Measurements from ENCODE around the gene RNU1-3.
"Not testable (repeated sequence)": the region's sequence is repeated elsewhere in the genome, so short reads cannot be mapped to it uniquely, and the experiment has no call there.

The RNU1-3 gene

DNA sequence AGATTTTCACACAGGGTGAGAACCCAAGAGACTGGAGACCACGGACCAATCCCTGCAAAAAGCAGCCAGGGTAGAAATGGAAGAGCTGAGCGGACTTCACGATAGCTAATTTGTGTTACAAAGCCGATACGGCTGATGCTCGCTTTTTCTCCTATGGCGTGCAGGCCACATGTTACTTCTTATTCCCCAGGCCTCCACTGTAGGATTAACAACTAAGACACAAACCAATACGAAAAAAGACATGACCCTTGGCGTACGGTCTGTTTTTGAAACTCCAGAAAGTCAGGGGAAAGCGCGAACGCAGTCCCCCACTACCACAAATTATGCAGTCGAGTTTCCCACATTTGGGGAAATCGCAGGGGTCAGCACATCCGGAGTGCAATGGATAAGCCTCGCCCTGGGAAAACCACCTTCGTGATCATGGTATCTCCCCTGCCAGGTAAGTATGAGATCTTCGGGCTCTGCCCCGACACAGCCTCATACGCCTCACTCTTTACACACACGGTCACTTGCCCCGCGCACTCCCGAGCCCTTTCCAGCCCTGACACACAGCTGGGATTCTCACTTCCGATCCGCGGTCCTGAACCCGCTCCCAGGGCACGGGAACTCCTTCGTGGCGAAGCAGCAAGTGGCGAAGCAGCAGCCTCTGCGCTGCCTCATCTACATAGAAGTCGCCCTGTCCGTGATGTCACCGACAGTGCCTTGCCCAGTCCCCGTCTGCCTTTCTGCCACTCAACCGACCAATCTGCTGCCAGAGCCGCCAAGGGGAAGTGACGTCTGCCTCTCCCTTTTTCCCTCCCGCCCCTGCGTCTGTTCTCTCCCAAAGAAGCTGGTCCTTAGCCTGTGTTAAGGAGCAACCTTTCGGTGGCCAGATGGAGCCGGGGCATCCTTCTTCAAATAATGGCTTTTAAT, at the start of gene RNU1-3:
TSS of gene RNU1-3 (minus strand) at position 447 of the 912 bp plus-strand sequence.
- not testable (repeated sequence) for DNase-seq (ENCODE audit: low read depth)

DNA sequence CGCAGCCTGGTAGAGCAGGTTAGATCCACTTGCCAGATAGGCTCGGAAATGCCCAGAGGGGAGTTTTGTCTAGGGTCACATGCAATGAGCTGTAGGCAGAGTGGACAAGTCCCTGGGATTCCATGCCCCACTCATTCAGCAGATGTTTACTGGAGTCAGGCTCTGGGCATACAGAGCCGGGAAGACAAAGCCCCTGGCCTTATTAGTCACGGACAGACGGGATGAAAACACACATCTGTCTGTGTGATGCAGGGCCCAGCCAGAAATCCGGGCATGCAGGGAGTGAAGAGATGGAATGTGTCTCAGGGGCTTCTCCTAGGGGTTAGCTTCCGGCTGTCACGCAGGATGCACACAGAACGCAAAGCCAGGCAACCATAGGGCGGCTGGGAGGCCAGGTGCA, 46.7 kb upstream of the RNU1-3 start:
- not testable (repeated sequence) for DNase-seq (ENCODE audit: low read depth)

DNA sequence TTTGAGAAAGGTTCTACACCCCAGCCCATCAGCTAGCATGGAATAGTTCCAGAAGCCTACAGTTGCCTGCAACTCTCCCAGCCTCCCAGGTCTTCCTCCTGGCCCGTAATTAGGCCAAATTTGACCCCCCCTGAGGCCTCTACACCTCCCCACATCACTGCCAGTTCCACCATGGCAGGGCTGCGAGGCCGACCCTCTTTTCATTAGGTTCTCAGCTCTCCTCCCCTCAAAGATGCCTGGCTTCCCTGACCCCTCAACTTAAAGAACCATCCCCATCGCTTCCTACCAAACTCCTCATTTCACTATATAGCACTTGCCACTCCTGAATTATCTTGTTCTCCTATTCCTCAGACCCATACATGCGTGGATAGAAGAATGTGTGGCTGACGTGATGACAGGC, 46.2 kb upstream of the RNU1-3 start:
- not testable (repeated sequence) for DNase-seq (ENCODE audit: low read depth)

DNA sequence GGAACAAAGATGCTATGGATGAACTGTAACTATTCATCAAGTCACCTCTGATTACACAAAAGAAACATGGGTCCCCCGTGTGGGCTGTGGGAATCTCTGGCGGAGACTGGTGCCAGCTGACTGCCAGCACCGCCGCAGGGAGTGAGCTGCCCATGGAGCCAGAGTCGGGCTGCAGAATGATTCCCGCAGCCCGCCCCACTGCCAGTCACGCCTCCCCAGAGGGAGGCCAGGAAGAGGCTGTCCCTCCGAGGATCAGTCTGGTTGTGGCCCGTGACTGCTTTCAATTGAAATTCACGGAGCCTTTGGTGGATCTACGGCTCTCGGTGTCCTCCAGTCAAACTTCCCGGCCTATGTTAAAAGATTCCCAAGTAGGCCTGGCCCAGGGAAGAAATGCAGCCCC, 45.8 kb upstream of the RNU1-3 start:
- not testable (repeated sequence) for DNase-seq (ENCODE audit: low read depth)

DNA sequence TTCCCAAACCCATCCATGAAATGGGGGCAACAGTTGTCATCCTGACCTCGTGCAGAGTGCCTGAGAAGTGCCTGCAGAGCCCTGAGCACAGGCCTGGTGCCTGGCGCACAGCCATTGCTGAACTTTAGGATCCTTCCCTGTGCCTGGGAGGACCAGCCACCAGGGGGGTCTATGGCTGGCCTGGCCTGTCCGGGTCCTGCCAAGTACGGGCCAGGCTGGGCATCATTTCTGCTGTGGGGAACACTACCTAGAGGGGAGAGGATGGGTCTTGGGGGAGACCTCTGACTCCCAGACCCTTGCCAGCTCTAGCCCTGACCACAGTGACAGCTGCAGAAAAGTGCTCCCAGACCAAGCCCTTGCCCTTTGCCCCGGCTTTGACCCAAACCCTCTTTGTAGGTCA, 45.4 kb upstream of the RNU1-3 start:
- DNase-seq (ENCODE audit: low read depth), result not testable (repeated sequence)

DNA sequence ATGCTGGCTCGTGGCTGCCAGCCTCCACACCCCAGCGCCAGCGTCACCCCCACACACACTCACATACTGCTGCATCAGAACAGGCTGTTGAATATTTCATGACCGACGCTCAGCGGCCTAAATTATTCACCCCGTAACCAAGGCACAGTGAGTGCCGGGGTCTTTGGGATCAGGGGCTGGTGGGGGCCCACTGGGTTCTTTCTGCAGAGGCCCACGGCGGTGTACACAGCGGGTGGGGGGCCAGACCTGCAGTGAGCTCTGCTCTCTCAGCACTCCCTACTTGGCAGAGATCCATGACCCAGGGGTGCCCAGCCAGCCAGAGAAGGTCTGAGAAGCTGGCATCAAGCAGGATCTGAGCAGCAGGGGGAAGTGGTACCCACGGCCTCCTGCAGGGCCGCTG, 43.9 kb upstream of the RNU1-3 start:
- not testable (repeated sequence) for DNase-seq (ENCODE audit: low read depth)

DNA sequence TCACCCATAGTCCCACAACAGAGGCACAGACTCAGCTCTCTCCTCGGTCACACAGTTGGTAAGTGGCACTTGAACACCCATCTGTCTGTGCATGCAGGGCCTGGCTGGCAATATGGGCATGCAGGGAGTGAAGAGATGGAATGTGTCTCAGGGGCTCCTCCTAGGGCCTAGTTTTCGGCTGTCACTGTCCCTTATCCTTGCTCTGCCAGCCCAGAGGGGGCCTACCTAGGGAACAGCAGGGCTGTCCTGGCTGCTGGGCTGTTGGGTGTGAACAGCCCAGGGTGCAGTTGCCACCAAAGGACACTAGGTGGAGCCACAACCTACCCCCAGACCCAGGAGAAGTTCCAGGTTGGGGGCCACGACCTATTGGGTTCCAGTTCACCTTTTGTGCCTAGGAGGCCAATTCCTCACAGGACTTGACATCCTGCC, 42.9 kb upstream of the RNU1-3 start:
- DNase-seq (ENCODE audit: low read depth), result not testable (repeated sequence)

DNA sequence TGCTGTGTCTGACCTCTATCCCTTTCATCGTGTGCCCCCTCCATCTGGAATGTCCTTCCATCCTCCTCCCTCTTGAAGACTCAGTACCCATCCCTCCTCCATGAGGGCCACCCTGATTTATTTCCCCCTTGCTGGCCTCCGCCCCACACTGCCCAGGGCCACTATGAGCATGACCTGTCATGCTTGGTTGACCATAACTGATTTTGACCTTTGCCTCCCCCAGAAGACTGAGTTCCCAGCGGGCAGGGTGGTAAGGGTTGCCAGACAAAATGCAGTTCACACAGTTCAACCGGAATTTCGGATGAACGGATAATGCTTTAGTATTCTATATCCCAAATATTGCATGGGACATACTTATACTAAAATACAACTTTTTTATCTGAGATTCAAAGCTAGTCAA, 42.0 kb upstream of the RNU1-3 start:
- not testable (repeated sequence) for DNase-seq (ENCODE audit: low read depth)

DNA sequence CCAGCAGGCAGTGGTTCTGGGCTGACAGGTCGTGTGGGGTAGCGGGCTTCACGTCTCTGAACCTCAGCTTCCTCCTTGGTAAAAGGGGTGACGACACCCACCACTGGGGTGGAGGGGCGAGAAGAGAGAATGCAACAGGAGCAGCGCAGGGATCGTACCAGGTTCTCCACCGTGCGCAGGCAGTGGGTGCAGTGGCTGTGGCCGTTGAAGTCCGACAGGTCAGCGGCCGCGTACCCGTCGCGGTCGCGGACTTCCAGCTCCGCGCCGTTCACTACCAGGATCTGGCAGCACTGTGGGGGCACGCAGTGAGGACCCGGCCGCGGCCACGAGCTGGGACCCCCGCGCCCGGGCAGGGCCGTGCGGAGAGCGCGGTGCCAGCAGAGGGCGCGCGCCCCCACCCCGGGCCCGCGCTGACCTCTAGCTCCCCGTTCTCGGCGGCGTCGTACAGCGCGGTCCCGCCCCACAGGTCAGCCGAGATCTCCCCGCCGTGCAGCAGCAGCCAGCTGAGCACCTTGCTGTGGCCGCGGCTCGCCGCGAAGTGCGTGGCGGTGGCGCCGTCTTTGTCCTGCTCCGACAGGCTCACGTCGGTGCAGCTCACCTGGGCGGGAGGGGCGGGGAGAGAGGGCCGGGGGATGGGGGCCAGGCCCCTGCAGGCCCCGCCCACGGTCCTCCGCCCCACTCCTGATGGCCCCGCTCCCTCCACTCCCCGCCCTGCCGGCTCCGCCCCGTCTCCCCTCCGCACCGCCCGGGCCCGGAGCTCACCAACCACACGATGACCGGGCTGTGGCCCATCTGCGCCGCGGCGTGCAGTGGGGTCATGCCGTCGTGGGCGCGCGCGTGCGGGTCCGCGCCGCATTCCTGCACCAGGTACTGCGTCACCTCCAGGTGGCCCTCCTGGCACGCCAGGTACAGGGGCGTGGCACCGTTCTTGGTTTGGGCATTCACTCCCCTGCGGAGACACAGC, 40.7 kb upstream of the RNU1-3 start:
- DNase-seq (ENCODE audit: low read depth), result not testable (repeated sequence)

DNA sequence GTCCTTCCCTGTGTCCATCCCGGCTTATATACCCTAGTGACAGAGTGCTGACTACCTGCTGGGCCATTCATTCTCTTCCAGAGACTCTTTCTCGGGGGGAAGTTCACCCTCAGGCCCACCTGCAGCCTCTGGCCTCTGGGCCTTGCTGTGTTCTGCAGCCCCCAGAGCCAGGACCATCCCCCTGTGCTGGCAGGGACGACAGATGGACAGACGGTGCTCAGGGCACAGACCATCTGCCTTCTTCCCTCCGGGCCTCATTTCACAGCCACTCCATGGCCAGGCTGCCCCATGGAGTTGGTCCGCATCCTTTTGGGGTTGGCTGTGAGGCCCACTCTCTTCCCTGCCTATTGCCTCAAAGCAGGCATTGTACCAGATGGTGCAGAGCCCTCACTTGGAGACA, 39.6 kb upstream of the RNU1-3 start:
- DNase-seq (ENCODE audit: low read depth), result not testable (repeated sequence)

DNA sequence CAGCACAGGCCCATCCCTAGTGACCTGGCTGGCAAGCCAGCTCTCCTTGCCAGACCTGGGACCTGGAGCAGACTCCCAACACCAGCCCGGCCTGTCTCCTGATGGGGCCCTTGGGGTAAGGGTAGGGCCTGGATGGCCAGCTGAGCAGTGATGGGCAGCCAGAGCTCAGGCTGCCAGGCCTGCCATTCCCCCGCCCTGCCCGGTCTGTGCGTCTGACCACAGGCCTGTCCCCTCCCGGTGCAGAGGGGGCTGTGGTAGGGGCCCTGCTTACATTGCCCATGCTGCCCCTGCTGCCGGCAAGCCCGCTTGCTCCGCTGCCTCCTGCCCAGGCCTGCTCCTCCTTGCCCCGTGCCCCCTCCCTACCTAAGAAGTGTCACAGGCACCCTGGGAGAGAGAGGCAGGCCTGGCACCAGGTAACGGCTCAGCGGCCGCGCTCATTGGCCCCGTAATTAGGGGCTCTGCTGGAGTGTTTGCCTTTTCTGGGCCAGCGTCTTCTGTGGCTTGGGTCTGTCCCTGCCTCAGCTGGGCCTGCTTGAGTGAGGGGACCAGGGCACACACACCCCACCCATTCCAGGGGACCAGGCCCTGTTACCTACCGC, 37.9 kb upstream of the RNU1-3 start:
- not testable (repeated sequence) for DNase-seq (ENCODE audit: low read depth)

DNA sequence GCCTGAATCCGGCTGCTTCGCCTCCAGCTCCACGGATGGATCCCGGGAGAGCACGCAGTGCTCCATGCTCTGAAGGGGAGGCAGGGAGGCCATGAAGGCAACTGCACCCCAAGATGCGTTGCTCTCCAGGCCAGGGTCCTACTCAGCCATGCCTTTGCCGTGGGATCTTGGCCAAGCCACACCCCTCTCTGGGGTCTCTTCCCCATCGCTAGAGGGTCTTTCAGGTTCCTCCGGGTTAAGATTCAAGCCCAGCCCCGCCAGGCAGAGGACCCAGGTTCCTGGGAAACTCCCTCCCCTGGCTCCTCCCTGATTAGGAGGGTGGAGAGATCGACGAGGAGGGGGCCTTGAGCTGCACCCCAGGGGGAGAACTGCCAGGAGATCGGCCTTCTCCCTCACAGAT, 37.3 kb upstream of the RNU1-3 start:
- not testable (repeated sequence) for DNase-seq (ENCODE audit: low read depth)

DNA sequence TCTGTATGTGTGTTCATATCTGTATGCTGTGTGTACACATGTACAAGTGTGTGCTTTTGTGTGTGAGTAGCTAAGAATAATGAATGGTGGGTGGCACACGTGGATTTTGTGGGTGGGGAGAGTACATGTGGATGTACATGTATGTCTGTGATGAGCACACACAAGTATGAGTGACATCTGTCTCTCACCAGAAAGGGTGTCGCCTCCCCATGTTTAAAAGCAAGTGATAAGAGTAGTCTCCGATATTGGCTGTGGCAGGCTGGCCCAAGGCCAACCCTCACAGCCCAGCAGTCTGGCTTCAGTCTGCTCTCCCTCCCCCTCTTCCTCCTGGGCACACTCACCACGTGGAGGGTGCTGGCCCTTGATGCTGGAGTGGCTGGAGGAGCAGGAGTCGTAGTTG, 36.9 kb upstream of the RNU1-3 start:
- DNase-seq (ENCODE audit: low read depth), result not testable (repeated sequence)

DNA sequence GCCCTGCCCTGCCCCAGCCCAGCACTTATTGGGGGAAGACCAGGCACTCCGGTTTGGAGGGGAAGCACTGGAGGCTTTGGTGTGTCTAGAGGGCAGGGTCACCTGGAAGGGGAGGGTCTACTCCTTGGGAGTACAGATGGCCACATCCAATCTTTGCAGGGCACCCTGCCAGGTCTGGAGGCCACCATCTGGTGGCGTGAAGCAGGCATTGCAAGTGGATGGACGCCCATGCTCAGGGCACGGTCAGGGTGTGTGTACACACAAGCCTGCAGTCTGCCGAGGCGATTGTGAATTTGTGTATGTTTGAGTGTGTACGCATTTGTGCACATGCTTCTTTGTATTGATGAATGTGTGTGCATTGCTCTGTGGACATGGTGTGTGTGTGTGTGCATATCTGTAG, 36.4 kb upstream of the RNU1-3 start:
- not testable (repeated sequence) for DNase-seq (ENCODE audit: low read depth)

DNA sequence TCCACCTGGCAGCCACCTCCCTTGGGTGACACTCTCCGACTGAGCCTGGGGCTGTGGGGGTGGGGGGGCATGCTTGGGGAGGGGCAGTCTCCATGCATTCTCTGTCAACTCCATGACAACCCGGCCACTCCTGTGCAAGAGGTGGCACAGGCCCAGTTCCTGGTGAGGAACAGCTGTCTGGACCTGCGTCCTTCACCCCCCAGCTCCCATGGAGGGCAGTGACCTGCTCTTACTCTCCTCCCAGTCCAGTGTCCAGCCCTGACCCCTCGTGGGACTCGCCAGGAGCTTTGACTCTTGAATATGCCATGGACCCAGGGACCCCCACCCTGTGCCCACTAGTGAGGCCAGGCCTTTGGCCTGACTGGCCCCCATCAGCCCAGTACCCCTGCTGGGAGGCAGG, 35.5 kb upstream of the RNU1-3 start:
- DNase-seq (ENCODE audit: low read depth), result not testable (repeated sequence)

DNA sequence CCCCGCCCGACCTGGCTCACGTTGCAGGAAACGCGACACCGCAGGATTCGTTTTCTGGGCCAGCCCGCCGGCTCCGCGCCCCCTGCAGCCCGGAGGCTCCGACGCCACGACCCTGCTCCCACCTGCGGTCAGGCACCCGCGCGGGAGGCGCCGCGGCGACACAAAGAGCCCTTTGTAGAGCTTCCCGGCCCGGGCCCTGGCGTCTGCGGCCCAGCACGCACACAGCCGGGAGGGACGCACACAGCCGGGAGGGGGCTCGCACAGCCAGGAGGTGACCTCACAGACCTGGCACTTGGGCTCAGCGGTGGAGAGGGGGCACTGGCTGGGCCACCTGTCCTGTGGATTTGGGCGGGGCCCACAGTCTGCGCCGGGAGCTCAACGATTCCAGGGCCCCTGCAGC, 34.4 kb upstream of the RNU1-3 start:
- DNase-seq (ENCODE audit: low read depth), result not testable (repeated sequence)

DNA sequence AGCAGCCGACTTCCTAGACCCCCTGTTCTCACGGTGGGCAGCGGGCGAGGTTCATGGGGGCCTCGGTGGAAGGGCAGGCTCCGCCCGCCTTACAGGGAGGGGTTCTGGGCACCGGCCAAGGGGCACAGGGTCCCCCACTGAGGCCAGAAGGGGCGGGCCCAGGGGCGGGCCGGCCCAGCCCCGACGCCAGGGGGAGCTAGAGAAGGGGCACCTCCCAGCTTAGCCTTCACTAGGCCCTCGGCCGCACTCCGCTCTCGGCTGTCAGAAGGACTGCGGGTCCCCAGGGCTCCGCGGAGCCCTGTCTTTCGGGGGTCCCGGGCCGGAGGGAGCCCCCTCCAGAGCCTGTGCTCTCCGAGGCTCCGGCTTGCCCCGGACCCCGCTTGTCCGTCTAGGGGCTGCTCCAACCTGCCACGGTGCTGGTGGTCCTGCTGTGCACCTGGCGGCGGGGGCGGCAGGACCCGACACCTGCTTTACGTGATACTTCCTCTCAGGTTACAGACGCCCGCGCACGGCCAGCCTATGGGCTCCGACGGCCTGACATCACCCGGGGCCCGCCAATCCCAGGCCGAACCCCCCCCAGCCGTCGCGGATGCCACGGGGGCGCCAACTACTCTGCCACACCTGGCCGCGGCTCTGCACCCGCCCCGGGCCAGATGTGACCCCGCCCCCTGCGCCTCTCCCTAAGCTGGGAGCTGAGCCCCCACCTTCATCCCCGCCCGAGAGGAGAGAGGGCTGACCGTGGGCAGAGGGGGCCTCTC, 33.6 kb upstream of the RNU1-3 start:
- not testable (repeated sequence) for DNase-seq (ENCODE audit: low read depth)

DNA sequence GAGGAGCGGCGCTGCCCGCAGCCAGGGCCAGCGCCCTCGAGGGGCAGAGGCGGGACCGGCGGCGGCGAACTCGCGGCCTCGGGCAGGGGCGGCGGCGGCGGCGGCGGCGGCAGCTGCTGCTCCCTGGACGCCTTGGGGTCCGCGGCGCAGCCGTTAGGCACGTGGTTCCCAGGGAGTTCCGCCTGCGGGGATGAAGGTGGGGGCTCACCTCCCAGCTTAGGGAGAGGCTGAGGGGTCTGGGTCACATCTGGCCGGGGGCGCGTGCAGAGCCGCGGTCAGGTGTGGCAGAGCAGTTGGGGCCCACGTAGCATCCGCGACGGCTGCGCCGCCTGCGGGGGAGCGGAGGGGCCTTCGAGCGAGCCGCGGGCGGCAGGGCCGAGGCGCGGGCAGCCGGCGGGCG, 32.7 kb upstream of the RNU1-3 start:
- not testable (repeated sequence) for DNase-seq (ENCODE audit: low read depth)

DNA sequence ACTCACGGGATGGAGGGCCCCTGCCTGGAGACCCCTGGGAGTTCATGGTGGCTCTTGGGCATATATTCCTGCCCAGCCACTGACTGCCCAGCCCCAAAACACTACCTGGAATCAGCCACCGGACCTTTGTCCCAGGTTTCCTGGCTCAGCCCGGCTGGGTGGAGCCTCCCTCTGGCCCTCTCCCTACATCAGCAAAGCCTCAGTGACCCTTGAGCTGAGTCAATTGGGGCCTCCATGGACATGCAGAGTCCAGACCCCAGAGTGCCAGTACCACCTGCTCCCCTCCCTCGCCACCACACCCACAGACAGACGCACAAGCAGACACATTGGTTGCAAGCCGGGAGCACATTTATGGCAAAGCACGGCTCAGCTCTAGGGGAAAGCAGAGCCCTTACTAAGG, 30.4 kb upstream of the RNU1-3 start:
- not testable (repeated sequence) for DNase-seq (ENCODE audit: low read depth)

DNA sequence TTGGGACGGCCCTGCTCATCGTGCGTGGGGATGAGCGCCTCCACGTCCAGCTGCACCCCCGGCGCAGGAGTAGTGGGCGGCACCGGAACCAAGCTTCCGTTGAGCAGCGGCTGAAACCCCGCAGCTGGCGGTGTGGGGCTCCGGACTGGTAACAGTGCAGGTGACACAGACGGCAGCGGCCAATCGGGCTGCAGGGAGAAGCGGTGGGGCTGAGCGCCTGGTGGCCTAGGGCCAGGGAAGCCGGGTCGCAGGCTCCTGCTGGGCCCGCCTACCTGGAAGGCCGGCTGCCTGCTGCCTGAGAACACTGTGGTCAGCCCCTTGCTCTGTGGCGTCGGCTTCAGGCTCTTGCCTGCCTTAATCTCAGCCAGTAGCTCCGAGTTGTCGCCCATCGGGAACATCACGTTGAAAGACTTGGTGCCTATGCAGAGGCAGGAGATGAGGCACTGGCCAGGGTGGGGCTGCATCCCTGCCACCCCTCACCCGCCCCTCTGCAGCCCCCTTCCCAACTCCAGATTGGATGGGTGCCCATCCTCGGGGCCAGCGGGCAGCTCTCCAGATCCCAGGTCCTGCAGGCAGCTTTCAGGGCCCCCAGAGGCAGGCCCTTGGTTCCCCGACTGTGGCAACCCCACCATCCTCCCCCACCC, 29.9 kb upstream of the RNU1-3 start:
- DNase-seq (ENCODE audit: low read depth), result not testable (repeated sequence)

DNA sequence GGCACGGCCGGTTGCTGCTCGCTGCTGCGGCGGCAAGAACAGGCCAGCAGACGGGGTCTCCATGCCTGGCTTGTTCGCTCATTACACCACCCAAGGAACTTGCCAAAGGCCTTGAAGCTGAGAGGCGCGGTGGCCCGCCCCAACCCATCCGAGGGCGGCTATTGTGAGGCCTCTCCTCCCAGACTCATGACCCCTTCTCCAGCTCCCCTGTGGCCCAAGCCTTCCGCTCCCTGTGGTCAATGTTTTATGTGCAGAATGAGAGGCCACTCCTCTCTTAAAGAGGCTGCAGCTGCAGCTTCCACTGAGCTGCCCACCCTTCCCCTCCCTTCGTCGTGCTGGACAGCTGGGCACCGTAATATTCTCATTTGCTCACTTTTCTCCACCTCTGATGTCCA, 27.6 kb upstream of the RNU1-3 start:
- not testable (repeated sequence) for DNase-seq (ENCODE audit: low read depth)

Data from stimulated activated CD8-positive, alpha-beta memory T cell treated with anti-CD3 and anti-CD28 coated beads, Interleukin-15, amount 100 ng/mL, for 1 hour (primary cell).